Measurements from ENCODE around the gene PROM2. TPM values are rescaled to one million over a fixed set of nuclear protein-coding genes. Genes with fewer than 3 reads are reported as not detected.
A peak's percentile ranks its signal among the peaks of the same experiment; 100 is the strongest.

The PROM2 gene
- total RNA-seq, 4 donors from 2014 or later: 16.7 to 24.3 (median 22.0) TPM

GRCh38 chr2:95303191-95303919 is 29.1 kb downstream of the PROM2 start:
- intact Hi-C loops (cut with DNase I): no loop called here
- Histone ChIP-seq H3K4me3 (replicated peaks in 1 of 3) (no peak overlapping the region), H3K27ac (peak overlapping the region; percentile 86 to 99 (median 94)), H3K27me3 (no peaks in the 10 kb centered on the region), H3K36me3 (no peaks in the 10 kb centered on the region), H3K4me1 (peaks cover 64 to 94% of the 10 kb centered on the region in 2 donors), H3K9me3 (no peaks in the 10 kb centered on the region)
- 73 to 85% methylated on average over 17 to 18 of the region's 19 CpGs for WGBS, 2 donors
- DNase-seq: peak; percentile 33 to 64
- TF ChIP-seq CTCF (IDR thresholded peaks at IDR 0.05) (no peak), POLR2A (IDR thresholded peaks at IDR 0.05) (no peak)

GRCh38 chr2:95305380-95306061 is 31.3 kb downstream of the PROM2 start:
- Histone ChIP-seq H3K36me3 (no peaks in the 10 kb centered on the region), H3K9me3 (no peaks in the 10 kb centered on the region), H3K4me3 (replicated peaks in 1 of 3) (no peak overlapping the region), H3K4me1 (peaks cover 64 to 96% of the 10 kb centered on the region in 2 donors), H3K27ac (peak overlapping the region; percentile 86 to 99 (median 94)), H3K27me3 (no peaks in the 10 kb centered on the region)
- 23 to 26% methylated on average over 15 of the region's 15 CpGs for WGBS, 2 donors
- TF ChIP-seq POLR2A (IDR thresholded peaks at IDR 0.05) (no peak), CTCF (IDR thresholded peaks at IDR 0.05) (no peak)
- peak; percentile 89 to 93 for DNase-seq
- intact Hi-C loops (cut with DNase I): no loop called here

GRCh38 chr2:95306336-95306895 is 32.2 kb downstream of the PROM2 start:
- intact Hi-C loops (cut with DNase I): no loop called here
- 58 to 59% methylated on average over 9 to 10 of the region's 10 CpGs for WGBS, 2 donors
- Histone ChIP-seq H3K36me3 (no peaks in the 10 kb centered on the region), H3K4me3 (replicated peaks in 1 of 3) (no peak overlapping the region), H3K27ac (peak overlapping the region; percentile 86 to 99 (median 94)), H3K4me1 (peaks cover 60 to 93% of the 10 kb centered on the region in 2 donors), H3K27me3 (no peaks in the 10 kb centered on the region), H3K9me3 (no peaks in the 10 kb centered on the region)
- peak; percentile 66 to 78 for DNase-seq
- no peak for TF ChIP-seq CTCF (IDR thresholded peaks at IDR 0.05)
- TF ChIP-seq POLR2A (IDR thresholded peaks at IDR 0.05): peak in 1 of 2 donors; percentile 16

GRCh38 chr2:95307036-95307435 is 32.8 kb downstream of the PROM2 start:
- TF ChIP-seq CTCF (IDR thresholded peaks at IDR 0.05) (no peak), POLR2A (IDR thresholded peaks at IDR 0.05) (no peak)
- H3K4me3 ChIP-seq (replicated peaks in 1 of 3): no peak overlapping the region
- H3K4me1 ChIP-seq: peaks cover 58 to 87% of the 10 kb centered on the region in 2 donors
- no peaks in the 10 kb centered on the region for H3K36me3 ChIP-seq
- no peak for DNase-seq
- peak overlapping the region; percentile 86 to 99 (median 94) for H3K27ac ChIP-seq
- intact Hi-C loops (cut with DNase I): no loop called here
- WGBS, 2 donors: 82% methylated on average over 3 of the region's 5 CpGs; no CpG with 5 or more reads in 1 of the 2 donors
- H3K27me3 ChIP-seq: no peaks in the 10 kb centered on the region
- no peaks in the 10 kb centered on the region for H3K9me3 ChIP-seq
